Tibial nerve (tissue), 4 donors: ENCODE data around the gene DYNLRB1. TPM values are rescaled to one million over a fixed set of nuclear protein-coding genes. Genes with fewer than 3 reads are reported as not detected.
A peak's percentile ranks its signal among the peaks of the same experiment; 100 is the strongest.

Source experiments
- DNase-seq, 2 donors: peaks; one replicate each; pipeline ENCODE4 v3.0.0-alpha.2; 2019; ENCODE audit warnings: low spot score in 2 of 2
- H3K27ac ChIP-seq, 4 donors: fragments of 200-600 bp; sonication (generic) in 3 of 4; one replicate each; pipeline ENCODE4 v1.5.1; 2017 to 2019; ENCODE audit warnings: mild to moderate bottlenecking in 1 of 4
- H3K27me3 ChIP-seq, 2 donors: fragments of 200-600 bp; sonication (generic) in 1 of 2; one replicate each; pipeline versions ENCODE4 v1.5.1 to v1.6.0; 2017 to 2019
- H3K36me3 ChIP-seq, 3 donors: fragments of 200-600 bp; sonication (generic); one replicate each; pipeline ENCODE4 v1.5.1; 2018 to 2019
- H3K4me1 ChIP-seq, 4 donors: fragments of 200-600 bp; sonication (generic) in 3 of 4; one replicate each; pipeline ENCODE4 v1.5.1; 2017 to 2019
- H3K4me3 ChIP-seq, 4 donors: fragments of 200-600 bp; sonication (generic) in 3 of 4; one replicate each; pipeline ENCODE4 v1.5.1; 2017 to 2019; ENCODE audit warnings: mild to moderate bottlenecking in 1 of 4, moderate library complexity in 1 of 4
- H3K9me3 ChIP-seq, 4 donors: fragments of 200-600 bp; sonication (generic) in 3 of 4; one replicate each; pipeline ENCODE4 v1.5.1; 2017 to 2019
- EP300 ChIP-seq, 2 donors: sonication (generic); formaldehyde crosslinking; IDR thresholded peaks; one replicate each; pipeline ENCODE4 v1.6.1; 2017; ENCODE audit warnings: antibody characterized with exemption in 2 of 2, mild to moderate bottlenecking in 1 of 2
- POLR2A ChIP-seq, 2 donors: fragments of 450-650 bp; IDR thresholded peaks; one replicate each; pipeline ENCODE4 v1.6.1; 2017; ENCODE audit warnings: antibody characterized with exemption in 2 of 2, mild to moderate bottlenecking in 2 of 2, moderate library complexity in 2 of 2
- WGBS, 2 donors: methylation state at CpG; one replicate each; pipeline ENCODE4 v1.1.5; 2018; 5-methylcytosine and 5-hydroxymethylcytosine counted together
- total RNA-seq, 4 donors: library from RNA; depleted of rRNA; stranded (reverse); fragments of >200 nt; gene quantifications; one replicate each; pipeline ENCODE4 v1.1.0, GENCODE V29; 2016
- TF ChIP-seq, protein P1 (sequence below), 5 experiments: fragments of 200-600 bp in 3 of 5; fragments of 450-650 bp in 2 of 5; sonication (generic) in 3 of 5; IDR thresholded peaks; one replicate each; pipeline ENCODE4 v1.5.1; 2016 to 2019; ENCODE audit warnings: antibody characterized with exemption in 5 of 5, mild to moderate bottlenecking in 3 of 5, moderate library complexity in 2 of 5

DYNLRB1 gene
- total RNA-seq, 4 donors from 2014 or later = 145 to 188 (median 170) TPM

DNA sequence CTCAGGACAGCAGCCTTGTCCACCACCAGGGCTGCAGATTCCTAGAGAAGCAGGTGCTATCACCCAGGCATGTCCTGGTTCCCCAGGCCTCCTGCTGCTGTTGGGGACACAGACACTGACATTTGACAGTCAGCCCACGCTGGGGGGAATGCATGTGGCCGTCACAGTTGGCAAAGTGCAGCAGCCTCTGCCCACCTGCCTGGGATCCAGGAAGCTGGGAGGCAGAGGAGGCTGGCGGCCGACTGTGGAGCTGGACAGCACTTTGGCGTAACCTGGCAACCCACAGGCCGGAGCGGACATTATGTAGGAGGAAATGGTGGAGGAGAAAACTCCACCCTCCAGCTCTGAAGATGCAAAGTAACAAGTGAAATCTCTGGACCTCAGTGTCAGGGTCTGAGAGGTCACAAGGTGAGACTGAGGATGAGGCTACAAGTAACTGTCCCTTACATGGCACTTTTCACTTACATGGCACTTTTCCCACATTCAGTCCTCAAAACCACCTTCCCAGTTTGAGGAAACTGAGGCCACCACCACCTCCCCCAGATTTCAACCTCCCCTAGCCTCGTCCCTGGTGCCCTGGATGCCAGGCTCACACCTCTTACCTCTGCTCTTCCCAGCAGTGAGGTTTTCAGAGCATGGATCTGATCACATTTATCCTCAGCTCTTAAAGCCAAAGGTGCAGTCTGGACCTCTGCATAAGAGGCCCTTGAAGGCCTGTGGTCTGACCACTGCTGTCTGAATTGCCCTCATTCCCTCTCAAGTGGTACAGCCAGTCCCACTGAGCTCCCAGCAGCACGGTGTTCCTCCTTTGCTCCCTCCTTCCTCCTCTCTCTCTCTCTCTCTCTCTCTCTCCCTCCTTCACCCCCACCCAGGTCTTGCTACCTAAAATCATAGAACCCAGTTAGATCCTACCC is 51.0 kb downstream of the DYNLRB1 start:
- Histone ChIP-seq H3K4me1 (no peaks in the 10 kb centered on the region), H3K36me3 (peaks cover 0 to 53% (median 0%) of the 10 kb centered on the region in 3 donors), H3K27me3 (no peaks in the 10 kb centered on the region), H3K27ac (peak overlapping the region in 2 of 4 donors; percentile 60 to 62), H3K4me3 (no peak overlapping the region), H3K9me3 (no peaks in the 10 kb centered on the region)
- no peak for DNase-seq
- WGBS, 2 donors = 72 to 75% methylated on average over 9 of the region's 9 CpGs
- TF ChIP-seq EP300 (IDR thresholded peaks at IDR 0.05) (no peak), POLR2A (IDR thresholded peaks at IDR 0.05) (no peak)
- TF ChIP-seq, protein P1, sequence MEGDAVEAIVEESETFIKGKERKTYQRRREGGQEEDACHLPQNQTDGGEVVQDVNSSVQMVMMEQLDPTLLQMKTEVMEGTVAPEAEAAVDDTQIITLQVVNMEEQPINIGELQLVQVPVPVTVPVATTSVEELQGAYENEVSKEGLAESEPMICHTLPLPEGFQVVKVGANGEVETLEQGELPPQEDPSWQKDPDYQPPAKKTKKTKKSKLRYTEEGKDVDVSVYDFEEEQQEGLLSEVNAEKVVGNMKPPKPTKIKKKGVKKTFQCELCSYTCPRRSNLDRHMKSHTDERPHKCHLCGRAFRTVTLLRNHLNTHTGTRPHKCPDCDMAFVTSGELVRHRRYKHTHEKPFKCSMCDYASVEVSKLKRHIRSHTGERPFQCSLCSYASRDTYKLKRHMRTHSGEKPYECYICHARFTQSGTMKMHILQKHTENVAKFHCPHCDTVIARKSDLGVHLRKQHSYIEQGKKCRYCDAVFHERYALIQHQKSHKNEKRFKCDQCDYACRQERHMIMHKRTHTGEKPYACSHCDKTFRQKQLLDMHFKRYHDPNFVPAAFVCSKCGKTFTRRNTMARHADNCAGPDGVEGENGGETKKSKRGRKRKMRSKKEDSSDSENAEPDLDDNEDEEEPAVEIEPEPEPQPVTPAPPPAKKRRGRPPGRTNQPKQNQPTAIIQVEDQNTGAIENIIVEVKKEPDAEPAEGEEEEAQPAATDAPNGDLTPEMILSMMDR (IDR thresholded peaks at IDR 0.05) = no peak

DNA sequence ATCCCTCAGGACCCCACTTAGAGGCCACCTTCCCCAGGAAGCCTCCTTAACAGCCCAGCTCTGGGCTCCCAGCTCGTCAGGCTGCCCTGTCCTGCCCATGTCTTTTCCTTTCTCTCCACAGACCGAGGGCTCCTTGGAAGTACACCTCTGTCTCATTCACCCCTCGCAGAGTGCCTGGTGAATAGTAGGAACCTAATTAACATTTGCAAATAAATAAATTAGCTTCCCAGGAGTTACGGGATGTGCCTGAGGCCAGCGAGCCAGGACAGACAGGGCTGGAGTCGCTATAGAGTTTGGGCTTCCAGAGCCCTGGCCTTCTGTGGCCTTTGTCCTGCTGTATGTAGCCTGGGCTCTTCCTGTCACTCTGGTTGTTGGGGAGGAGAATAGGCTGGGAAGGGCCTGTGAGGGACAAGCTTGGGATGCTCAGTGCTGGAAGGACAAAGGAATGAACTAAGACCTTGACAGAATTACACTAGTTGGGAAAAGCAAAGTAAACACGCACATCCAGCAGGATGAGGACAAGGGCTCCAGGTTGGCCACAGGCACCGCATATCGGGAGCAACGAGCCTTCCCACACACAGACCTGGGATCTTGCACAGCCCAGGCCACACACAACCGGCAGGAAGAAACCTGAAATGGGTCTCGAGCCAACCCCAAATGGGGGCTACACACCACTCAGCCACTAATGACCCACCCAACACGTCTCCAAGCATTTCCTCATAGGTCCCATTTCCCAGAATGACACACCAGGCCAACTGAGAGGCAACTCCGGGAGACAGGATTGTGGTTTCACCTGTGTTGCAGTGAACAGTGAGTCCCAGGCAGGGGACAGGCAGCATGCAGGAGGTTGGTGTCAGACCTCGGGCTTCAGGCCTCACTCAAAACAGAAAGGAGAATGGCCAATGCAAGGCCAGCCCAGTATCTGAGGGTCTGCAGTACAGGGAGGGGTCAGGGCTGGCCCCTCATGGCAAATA is 52.0 kb downstream of the DYNLRB1 start:
- Histone ChIP-seq H3K27ac (peak overlapping the region in 1 of 4 donors; percentile 62), H3K9me3 (no peaks in the 10 kb centered on the region), H3K4me1 (no peaks in the 10 kb centered on the region), H3K4me3 (no peak overlapping the region), H3K27me3 (no peaks in the 10 kb centered on the region), H3K36me3 (peaks cover 0 to 62% (median 0%) of the 10 kb centered on the region in 3 donors)
- WGBS, 2 donors = 84 to 87% methylated on average over 15 of the region's 15 CpGs
- TF ChIP-seq, protein P1 (IDR thresholded peaks at IDR 0.05) = no peak
- TF ChIP-seq POLR2A (IDR thresholded peaks at IDR 0.05) (no peak), EP300 (IDR thresholded peaks at IDR 0.05) (no peak)
- no peak for DNase-seq

DNA sequence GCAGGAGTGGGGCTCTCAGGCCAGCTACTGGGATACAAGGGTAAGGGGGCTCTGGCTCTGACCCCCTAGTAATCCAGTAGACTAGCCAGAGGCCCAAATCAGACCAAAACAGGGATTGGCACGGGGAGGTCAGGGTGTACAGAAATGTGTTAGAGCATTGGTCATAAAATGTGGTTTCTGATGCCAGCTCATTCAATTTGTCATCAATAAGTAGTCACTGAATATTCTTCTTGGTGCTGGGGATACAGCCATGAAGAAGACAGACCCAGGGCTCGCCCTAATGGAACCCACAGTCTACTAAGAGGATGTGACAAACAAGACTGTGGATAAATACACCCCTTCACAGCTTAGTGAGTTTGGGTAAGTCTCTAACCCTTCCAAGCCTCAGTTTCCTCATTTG is 53.4 kb downstream of the DYNLRB1 start:
- Histone ChIP-seq H3K36me3 (peaks cover 0 to 73% (median 4%) of the 10 kb centered on the region in 3 donors), H3K4me1 (no peaks in the 10 kb centered on the region), H3K27me3 (no peaks in the 10 kb centered on the region), H3K9me3 (no peaks in the 10 kb centered on the region), H3K27ac (no peak overlapping the region), H3K4me3 (no peak overlapping the region)
- 73 to 79% methylated on average over 2 of the region's 2 CpGs for WGBS, 2 donors
- no peak for TF ChIP-seq POLR2A (IDR thresholded peaks at IDR 0.05)
- no peak for DNase-seq

DNA sequence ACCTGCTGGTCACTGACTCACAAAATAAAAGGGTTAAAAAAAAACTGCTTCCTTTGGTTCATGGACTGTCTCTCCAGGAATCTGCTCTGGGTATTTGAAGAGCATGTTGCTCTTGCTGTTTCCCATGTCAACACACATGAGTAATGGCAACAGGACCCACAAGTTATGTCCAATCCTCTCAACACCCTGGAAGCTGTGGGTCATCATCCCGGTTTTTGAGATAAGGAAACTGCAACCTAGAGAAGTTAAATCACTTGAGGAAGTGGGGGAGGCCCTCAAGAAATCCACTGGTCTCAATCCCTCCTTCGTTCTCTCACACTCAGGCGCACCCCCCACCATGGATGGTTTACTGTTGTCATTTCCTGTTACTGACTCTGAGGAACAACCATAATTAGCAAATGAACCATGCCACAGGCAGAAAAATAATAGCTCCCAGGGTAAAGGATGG is 54.7 kb downstream of the DYNLRB1 start:
- TF ChIP-seq EP300 (IDR thresholded peaks at IDR 0.05) (no peak), POLR2A (IDR thresholded peaks at IDR 0.05) (no peak)
- TF ChIP-seq, protein P1 (IDR thresholded peaks at IDR 0.05) = no peak
- Histone ChIP-seq H3K36me3 (peaks cover 0 to 77% (median 4%) of the 10 kb centered on the region in 3 donors), H3K9me3 (no peaks in the 10 kb centered on the region), H3K4me1 (no peaks in the 10 kb centered on the region), H3K27me3 (no peaks in the 10 kb centered on the region), H3K4me3 (no peak overlapping the region), H3K27ac (no peak overlapping the region)
- DNase-seq = no peak
- WGBS, 2 donors = 60 to 66% methylated on average over 3 of the region's 3 CpGs

DNA sequence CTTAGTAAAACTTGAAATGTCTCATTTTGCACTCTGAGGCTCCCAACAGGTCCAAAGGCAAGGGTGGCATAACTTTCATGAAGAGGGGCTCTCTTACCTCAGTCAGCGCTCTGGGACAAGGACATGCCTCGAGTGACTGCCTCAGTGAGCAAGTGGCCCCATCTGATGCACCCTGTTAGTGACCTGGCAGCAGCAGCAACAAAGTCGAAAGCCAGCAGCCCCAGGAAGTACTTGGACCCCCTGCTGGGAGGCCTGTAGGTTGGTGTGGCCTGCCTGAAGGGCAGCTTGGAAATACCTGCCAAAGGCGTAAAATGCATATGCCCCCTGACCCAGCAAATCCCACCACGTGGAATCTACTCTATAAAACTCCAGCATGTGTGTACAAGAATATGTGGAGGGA is 55.5 kb downstream of the DYNLRB1 start:
- 78 to 87% methylated on average over 4 to 5 of the region's 5 CpGs for WGBS, 2 donors
- Histone ChIP-seq H3K9me3 (no peaks in the 10 kb centered on the region), H3K27ac (no peak overlapping the region), H3K4me3 (no peak overlapping the region), H3K27me3 (no peaks in the 10 kb centered on the region), H3K36me3 (peaks cover 0 to 71% (median 4%) of the 10 kb centered on the region in 3 donors), H3K4me1 (no peaks in the 10 kb centered on the region)
- TF ChIP-seq EP300 (IDR thresholded peaks at IDR 0.05) = no peak
- no peak for TF ChIP-seq POLR2A (IDR thresholded peaks at IDR 0.05)
- TF ChIP-seq, protein P1 (IDR thresholded peaks at IDR 0.05) = no peak
- no peak for DNase-seq
